SK-N-SH (cell line): ENCODE results near the gene ABHD12. TPM values are rescaled to one million over a fixed set of nuclear protein-coding genes. Genes with fewer than 3 reads are reported as not detected.

Source experiments
- CTCF ChIA-PET: fragments of 300-600, 350-600 bp; formaldehyde crosslinking; extraction: SDS; loops from one replicate; lab custom pipeline; 2021; lab: Yijun Ruan, JAX
- POLR2A ChIA-PET: fragments of 350-600 bp; sonication (Branson Sonifier 250); formaldehyde crosslinking; extraction: SDS; loops from one replicate; lab custom pipeline; 2020; ENCODE audit warnings: antibody characterized with exemption, inconsistent platforms; lab: Yijun Ruan, JAX
- DNase-seq: peaks from one replicate; pipeline ENCODE4 v3.0.0; 2012
- H2AFZ ChIP-seq: fragments of 200-600 bp; sonication (generic); 2 replicates; pipeline ENCODE4 v1.8.1; 2016; ENCODE audit warnings: antibody characterized with exemption, mild to moderate bottlenecking, low read depth
- H3F3A ChIP-seq: fragments of 200-600 bp; sonication (generic); replicated peaks from 2 replicates; pipeline ENCODE3; 2016; ENCODE audit warnings: antibody characterized with exemption, mild to moderate bottlenecking; ENCODE audit not compliant: insufficient read depth
- H3K27ac ChIP-seq, 2 experiments: fragments of 200-500 bp in 1 of 2; fragments of 200-600 bp in 1 of 2; sonication (Bioruptor generic) in 1 of 2; sonication (generic), shearing (Covaris generic) in 1 of 2; 2 replicates each; pipeline versions ENCODE4 v1.5.1 to v1.6.1; 2014 to 2016; ENCODE audit warnings: low read depth in 2 of 2, inconsistent platforms in 1 of 2, low read length in 1 of 2, mild to moderate bottlenecking in 1 of 2, mixed read lengths in 1 of 2
- H3K27me3 ChIP-seq: fragments of 200-600 bp; sonication (generic), shearing (Covaris generic); 2 replicates; pipeline ENCODE4 v1.6.1; 2016; ENCODE audit warnings: mixed run types; ENCODE audit not compliant: insufficient read depth
- H3K36me3 ChIP-seq, 2 experiments: fragments of 200-500 bp in 1 of 2; fragments of 200-600 bp in 1 of 2; sonication (Bioruptor generic) in 1 of 2; sonication (generic) in 1 of 2; replicated peaks in 1 of 2; 2 replicates each; pipeline versions ENCODE3 to v1.5.1; 2014 to 2016; ENCODE audit warnings: low read length in 1 of 2, mild to moderate bottlenecking in 1 of 2; ENCODE audit not compliant: insufficient read depth in 2 of 2, control insufficient read depth in 1 of 2
- H3K4me1 ChIP-seq, 2 experiments: fragments of 200-500 bp in 1 of 2; fragments of 200-600 bp in 1 of 2; sonication (Bioruptor generic) in 1 of 2; sonication (generic), shearing (Covaris generic) in 1 of 2; 2 replicates each; pipeline versions ENCODE4 v1.5.1 to v1.6.1; 2014 to 2016; ENCODE audit warnings: low read depth in 1 of 2, low read length in 1 of 2, mixed run types in 1 of 2; ENCODE audit not compliant: insufficient read depth in 2 of 2, control insufficient read depth in 1 of 2
- H3K4me2 ChIP-seq: fragments of 200-600 bp; sonication (generic), shearing (Covaris generic); 2 replicates; pipeline ENCODE4 v1.6.1; 2017; ENCODE audit warnings: mixed run types
- H3K4me3 ChIP-seq, 2 experiments: fragments of 200-500 bp in 1 of 2; fragments of 200-600 bp in 1 of 2; sonication (Bioruptor generic) in 1 of 2; sonication (generic), shearing (Covaris generic) in 1 of 2; 2 replicates each; pipeline versions ENCODE4 v1.5.1 to v1.8.1; 2014 to 2016; ENCODE audit warnings: low read depth in 2 of 2, inconsistent platforms in 1 of 2, low read length in 1 of 2, mild to moderate bottlenecking in 1 of 2, mixed read lengths in 1 of 2, moderate library complexity in 1 of 2
- H3K79me2 ChIP-seq: fragments of 200-600 bp; sonication (generic); 2 replicates; pipeline ENCODE4 v1.8.1; 2017; ENCODE audit warnings: mild to moderate bottlenecking; ENCODE audit not compliant: insufficient read depth
- H3K9ac ChIP-seq: fragments of 200-600 bp; sonication (generic); 2 replicates; pipeline ENCODE4 v1.6.1; 2017; ENCODE audit warnings: mixed run types
- H3K9me2 ChIP-seq: fragments of 200-600 bp; sonication (generic); 2 replicates; pipeline ENCODE4 v1.6.1; 2017; ENCODE audit warnings: mixed run types
- H3K9me3 ChIP-seq: fragments of 200-600 bp; sonication (generic); 2 replicates; pipeline ENCODE4 v1.6.1; 2017; ENCODE audit warnings: mixed run types, mild to moderate bottlenecking, moderate library complexity
- H4K20me1 ChIP-seq: fragments of 200-600 bp; sonication (generic); 2 replicates; pipeline ENCODE4 v1.6.1; 2017; ENCODE audit warnings: mild to moderate bottlenecking, mixed run types; ENCODE audit not compliant: insufficient read depth
- EZH2phosphoT487 ChIP-seq: fragments of 200-600 bp; sonication (generic); IDR thresholded peaks from 2 replicates; pipeline ENCODE4 v1.6.1; 2017; ENCODE audit warnings: low read depth, mixed run types, mild to moderate bottlenecking, antibody characterized with exemption, moderate library complexity, borderline replicate concordance
- FOSL2 ChIP-seq: IDR thresholded peaks from 2 replicates; pipeline ENCODE4 v1.4.0; 2012; ENCODE audit warnings: low read depth, mild to moderate bottlenecking, moderate library complexity, borderline replicate concordance
- FOXJ3 ChIP-seq: sonication (generic); formaldehyde crosslinking; IDR thresholded peaks from 2 replicates; pipeline ENCODE4 v1.5.1; 2020; ENCODE audit warnings: mild to moderate bottlenecking, missing genetic modification reagents
- MAX ChIP-seq: IDR thresholded peaks from 2 replicates; pipeline ENCODE4 v1.4.0; 2012; ENCODE audit warnings: low read depth
- TAF1 ChIP-seq: IDR thresholded peaks from 2 replicates; pipeline ENCODE4 v1.6.1; 2012; ENCODE audit warnings: low read depth, mild to moderate bottlenecking, low read length, moderate library complexity, borderline replicate concordance
- TCF12 ChIP-seq: IDR thresholded peaks from 2 replicates; pipeline ENCODE4 v1.4.0; 2012
- USF2 ChIP-seq: fragments of 150-350 bp; IDR thresholded peaks from 2 replicates; pipeline ENCODE4 v1.6.1; 2017; ENCODE audit warnings: antibody characterized with exemption, low read length, low read depth, borderline replicate concordance
- WGBS: methylation state at CpG from one replicate; pipeline ENCODE4 v1.1.6; 2017; ENCODE audit warnings: low lambda C conversion rate; 5-methylcytosine and 5-hydroxymethylcytosine counted together
- polyA plus RNA-seq, 3 experiments: library from polyadenylated mRNA; depleted of rRNA; stranded (reverse); fragments of >200 nt; gene quantifications; 2 replicates each; pipeline ENCODE4 v1.2.3, GENCODE V29; 2012

ABHD12 gene
- polyA plus RNA-seq, 1 of the 3 experiments (the other 2 are of a cell fraction): 33.5 TPM

DNA sequence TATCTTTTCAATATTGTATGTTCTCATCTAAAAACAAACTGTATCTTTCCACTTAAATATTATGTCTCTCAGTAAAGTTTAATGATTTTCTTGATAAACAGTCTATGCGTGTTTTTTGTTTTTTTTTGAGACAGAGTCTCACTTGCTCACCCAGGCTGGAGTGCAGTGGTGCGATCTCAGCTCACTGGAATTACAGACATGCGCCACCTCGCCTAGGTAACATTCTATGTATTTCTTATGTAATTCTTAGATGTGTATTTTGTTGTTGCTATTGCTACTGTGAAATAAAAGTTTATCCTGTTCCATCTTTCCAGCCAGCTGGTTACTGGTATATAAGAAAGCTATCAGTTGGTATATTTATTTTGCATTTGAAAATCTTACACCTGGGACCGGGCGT, 29.4 kb downstream of the ABHD12 start:
- Histone ChIP-seq H3K4me3 (no peak overlapping the region), H3K79me2 (peaks cover 48% of the 10 kb centered on the region; the same call in 1 of the 2 replicates), H3K4me1 (peaks cover 7 to 9% of the 10 kb centered on the region in 2 experiments; a peak in 2 of 4 replicates), H3K9me2 (no peaks in the 10 kb centered on the region; the same call in 1 of the 2 replicates), H3K27ac (peak overlapping the region in 1 of 2 experiments; percentile 50; a peak in 2 of 4 replicates), H3K4me2 (peak overlapping the region; percentile 43), H2AFZ (peak overlapping the region; percentile 3), H3K9me3 (no peaks in the 10 kb centered on the region), H3K27me3 (no peaks in the 10 kb centered on the region), H3F3A (peaks cover 14% of the 10 kb centered on the region), H3K9ac (peak overlapping the region; percentile 56; the same call in 1 of the 2 replicates), H3K36me3 (no peaks in the 10 kb centered on the region), H4K20me1 (no peaks in the 10 kb centered on the region)
- TF ChIP-seq FOXJ3 (CRISPR knock-in tag) (no peak), EZH2phosphoT487 (no peak), MAX (no peak), FOSL2 (peak; percentile 16; the same call in 1 of the 2 replicates)
- POLR2A ChIA-PET: no interaction called here
- no peak for DNase-seq
- WGBS: 80% methylated on average over 6 of the region's 6 CpGs
- CTCF ChIA-PET: interaction anchor here (0.6 to 1.5 kb wide), 2 partner anchors 11 to 308 kb away, joined by 3 read pairs; no protein-coding TSS in a partner anchor

DNA sequence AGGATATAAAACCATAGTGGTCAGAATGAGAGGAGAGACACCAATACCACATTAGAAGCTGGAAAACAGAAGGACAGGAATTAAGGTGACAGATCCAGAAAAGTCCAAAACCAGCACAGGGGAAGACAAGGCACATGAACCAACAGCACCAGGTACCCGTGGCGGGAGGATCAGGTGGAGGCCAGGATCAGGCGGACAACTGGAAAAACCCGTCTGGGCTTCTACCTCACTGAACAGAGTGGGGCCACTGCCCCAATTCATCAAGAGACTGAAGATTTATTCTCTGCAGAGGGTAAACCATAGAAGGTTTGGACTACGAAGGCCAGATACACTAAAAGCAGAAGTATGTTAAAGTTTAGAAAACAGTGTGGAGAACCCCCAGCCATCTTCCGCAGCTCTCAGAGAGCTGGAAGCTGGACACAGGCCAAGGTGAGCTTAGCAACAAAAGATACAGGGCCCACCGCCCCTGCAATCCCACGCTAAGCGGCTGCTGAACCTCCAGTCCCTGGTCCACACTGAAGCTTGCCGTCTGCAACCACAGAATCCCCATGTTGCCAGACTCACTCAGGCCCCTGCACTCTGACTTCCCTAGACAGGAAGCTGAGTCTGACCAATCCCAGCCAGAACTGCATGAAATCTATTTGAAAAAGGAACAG, 29.9 kb downstream of the ABHD12 start:
- ChIA-PET POLR2A (no interaction called here), CTCF (interaction anchor here (1.0 to 1.5 kb wide), 2 partner anchors 11 to 198 kb away, joined by 3 read pairs; no protein-coding TSS in a partner anchor)
- H3K9me3 ChIP-seq: no peaks in the 10 kb centered on the region
- H3K9ac ChIP-seq: peak overlapping the region; percentile 56
- WGBS: 71% methylated on average over 10 of the region's 10 CpGs
- peak overlapping the region; percentile 3 for H2AFZ ChIP-seq
- H3K4me1 ChIP-seq: peaks cover 9 to 10% of the 10 kb centered on the region in 2 experiments; a peak in 2 of 4 replicates
- no peaks in the 10 kb centered on the region; the same call in 1 of the 2 replicates for H3K9me2 ChIP-seq
- peak overlapping the region in 1 of 2 experiments; percentile 50; a peak in 2 of 4 replicates for H3K27ac ChIP-seq
- H3F3A ChIP-seq: peaks cover 14% of the 10 kb centered on the region
- no peaks in the 10 kb centered on the region for H3K27me3 ChIP-seq
- H3K4me2 ChIP-seq: peak overlapping the region; percentile 43
- no peak overlapping the region for H3K4me3 ChIP-seq
- H3K36me3 ChIP-seq: no peaks in the 10 kb centered on the region
- DNase-seq: peak; percentile 23
- no peaks in the 10 kb centered on the region for H4K20me1 ChIP-seq
- peaks cover 48% of the 10 kb centered on the region; the same call in 1 of the 2 replicates for H3K79me2 ChIP-seq
- TF ChIP-seq USF2 (no peak), TCF12 (no peak), TAF1 (no peak)
